Adipose tissue (tissue), 3 donors: ENCODE data around the gene GPHN. TPM values are rescaled to one million over a fixed set of nuclear protein-coding genes. Genes with fewer than 3 reads are reported as not detected.
"Not testable (repeated sequence)": the region's sequence is repeated elsewhere in the genome, so short reads cannot be mapped to it uniquely, and the experiment has no call there.

Experiments used
- H3K27ac ChIP-seq: one replicate; pipeline ENCODE4 v1.5.1; 2013; ENCODE audit warnings: low read depth, low read length
- WGBS, 3 donors: extraction: QIAGEN DNeasy Blood & Tissue Kit; methylation state at CpG; one replicate each; pipeline ENCODE4 v1.1.7; 2013; 5-methylcytosine and 5-hydroxymethylcytosine counted together
- polyA plus RNA-seq, 3 donors: library from polyadenylated mRNA; stranded (reverse); fragments of 200-250 nt; gene quantifications; one replicate each; pipeline ENCODE4 v1.2.3, GENCODE V29; 2013
- donor health status: healthy with polysubstance abuse.
- donor health status: Bipolar disorder and iron deficiency.
- donor health status: healthy.

The GPHN gene
- polyA plus RNA-seq, 3 donors: 13.6 to 17.9 (median 15.6) TPM

- WGBS, 3 donors: 26 to 51% (median 50%) methylated on average over 2 of the region's 2 CpGs
- H3K27ac ChIP-seq: no peak overlapping the region
These were observed 11.0 kb upstream of the GPHN start for GRCh38 chr14:66496911-66497310.

GRCh38 chr14:66498311-66498710 is 9.6 kb upstream of the GPHN start:
- no peak overlapping the region for H3K27ac ChIP-seq

GRCh38 chr14:66501592-66501991 is 6.4 kb upstream of the GPHN start:
- no peak overlapping the region for H3K27ac ChIP-seq
- WGBS, 3 donors: 34 to 78% (median 76%) methylated on average over 4 of the region's 4 CpGs

More at GRCh38 chr14:66498311-66498710, 9.6 kb upstream of the GPHN start:
- WGBS, 3 donors: 69 to 85% (median 72%) methylated on average over 3 of the region's 3 CpGs

- WGBS, 3 donors: 87 to 96% (median 88%) methylated on average over 5 of the region's 5 CpGs
- not testable (repeated sequence) for H3K27ac ChIP-seq
These were observed 5.1 kb upstream of the GPHN start for GRCh38 chr14:66502836-66503235.

- no peak overlapping the region for H3K27ac ChIP-seq
- WGBS, 3 donors: 35 to 62% (median 49%) methylated on average over 1 of the region's 1 CpG
These were observed 4.4 kb upstream of the GPHN start for GRCh38 chr14:66503532-66503931.

GRCh38 chr14:66507181-66507721 is 696 bp upstream of the GPHN start:
- no peak overlapping the region for H3K27ac ChIP-seq
- WGBS, 3 donors: 1 to 3% (median 1%) methylated on average over 22 to 23 of the region's 23 CpGs

- H3K27ac ChIP-seq: no peak overlapping the region
- WGBS, 3 donors: 0% methylated on average over 19 of the region's 19 CpGs
These were observed 549 bp downstream of the GPHN start for GRCh38 chr14:66508547-66508845.

- WGBS, 3 donors: 0 to 1% (median 1%) methylated on average over 52 to 57 of the region's 57 CpGs
- H3K27ac ChIP-seq: no peak overlapping the region
These were observed 1.1 kb downstream of the GPHN start for GRCh38 chr14:66508846-66509621.

- 47 to 61% (median 49%) methylated on average over 4 of the region's 4 CpGs for WGBS, 3 donors
- H3K27ac ChIP-seq: no peak overlapping the region
These were observed 1.9 kb downstream of the GPHN start for GRCh38 chr14:66509874-66510273.

GRCh38 chr14:66511849-66512248 is 3.9 kb downstream of the GPHN start:
- 80 to 92% (median 84%) methylated on average over 1 of the region's 1 CpG for WGBS, 3 donors
- H3K27ac ChIP-seq: no peak overlapping the region

GRCh38 chr14:66514213-66514612 is 6.3 kb downstream of the GPHN start:
- no peak overlapping the region for H3K27ac ChIP-seq
- WGBS, 3 donors: 51 to 96% (median 71%) methylated on average over 2 of the region's 2 CpGs

- WGBS, 3 donors: 90 to 95% (median 91%) methylated on average over 9 of the region's 9 CpGs
These were observed 22.6 kb downstream of the GPHN start for GRCh38 chr14:66530526-66530925.

GRCh38 chr14:66539034-66539433 is 31.1 kb downstream of the GPHN start:
- 40 to 81% (median 80%) methylated on average over 3 of the region's 3 CpGs for WGBS, 3 donors
- H3K27ac ChIP-seq: no peak overlapping the region

More at GRCh38 chr14:66530526-66530925, 22.6 kb downstream of the GPHN start:
- H3K27ac ChIP-seq: no peak overlapping the region

- 72 to 84% (median 79%) methylated on average over 1 of the region's 1 CpG for WGBS, 3 donors
- H3K27ac ChIP-seq: no peak overlapping the region
These were observed 32.1 kb downstream of the GPHN start for GRCh38 chr14:66540038-66540437.

- no peak overlapping the region for H3K27ac ChIP-seq
- WGBS, 3 donors: 87 to 95% (median 92%) methylated on average over 3 of the region's 3 CpGs
These were observed 33.7 kb downstream of the GPHN start for GRCh38 chr14:66541627-66542026.

GRCh38 chr14:66543996-66544395 is 36.0 kb downstream of the GPHN start:
- no peak overlapping the region for H3K27ac ChIP-seq
- WGBS, 3 donors: 43 to 71% (median 63%) methylated on average over 2 of the region's 2 CpGs

- 94 to 95% methylated on average over 13 of the region's 32 CpGs; no CpG with 5 or more reads in 1 of the 3 donors for WGBS, 3 donors
- not testable (repeated sequence) for H3K27ac ChIP-seq
These were observed 37.2 kb downstream of the GPHN start for GRCh38 chr14:66545191-66545590.

GRCh38 chr14:66545751-66546150 is 37.8 kb downstream of the GPHN start:
- H3K27ac ChIP-seq: not testable (repeated sequence)
- 93 to 100% (median 94%) methylated on average over 15 to 32 of the region's 32 CpGs for WGBS, 3 donors

GRCh38 chr14:66563731-66564130 is 55.8 kb downstream of the GPHN start:
- no peak overlapping the region for H3K27ac ChIP-seq
- WGBS, 3 donors: 91 to 96% (median 96%) methylated on average over 2 of the region's 2 CpGs

GRCh38 chr14:66568220-66568619 is 60.3 kb downstream of the GPHN start:
- no peak overlapping the region for H3K27ac ChIP-seq
- WGBS, 3 donors: 52 to 77% (median 58%) methylated on average over 2 of the region's 2 CpGs
